NB4 (cell line): ENCODE results near the gene HAAO.

Experiments
- CTCF ChIP-seq: IDR thresholded peaks from one replicate; pipeline ENCODE4 v1.5.1; 2012; ENCODE audit warnings: low read depth, low read length
- MAX ChIP-seq: IDR thresholded peaks from 2 replicates; pipeline ENCODE4 v1.6.1; 2011; ENCODE audit warnings: low read depth, low read length
- MYC ChIP-seq: IDR thresholded peaks from 2 replicates; pipeline ENCODE4 v1.6.1; 2011; ENCODE audit warnings: low read depth, low read length
- POLR2A ChIP-seq: IDR thresholded peaks from 2 replicates; pipeline ENCODE4 v1.6.1; 2011; ENCODE audit warnings: mild to moderate bottlenecking; ENCODE audit not compliant: insufficient read length; ENCODE audit errors: extremely low read depth

GRCh38 chr2:42787788-42788477 is 4.5 kb downstream of the HAAO start:
- TF ChIP-seq CTCF, result no peak
- no peak for TF ChIP-seq POLR2A
- TF ChIP-seq MYC, result no peak
- no peak for TF ChIP-seq MAX
